Neutrophil (primary cell): ENCODE measurements around the gene ANKRD44.
A peak's percentile ranks its signal among the peaks of the same experiment; 100 is the strongest.

Experiments
- H3K27ac ChIP-seq: fragments of 200-600 bp; sonication (generic); 2 replicates; pipeline ENCODE4 v1.5.1; 2016; ENCODE audit warnings: mild to moderate bottlenecking, moderate library complexity
- H3K27me3 ChIP-seq: fragments of 200-600 bp; sonication (generic); 2 replicates; pipeline ENCODE4 v1.6.0; 2016; ENCODE audit warnings: mild to moderate bottlenecking
- H3K36me3 ChIP-seq: fragments of 200-600 bp; sonication (generic); 2 replicates; pipeline ENCODE4 v1.5.1; 2017
- H3K4me1 ChIP-seq, 2 experiments: fragments of 200-600 bp in 1 of 2; sonication (generic) in 1 of 2; 1 replicate in 1 of 2; 2 replicates in 1 of 2; pipeline versions ENCODE4 v1.5.1 to v1.6.1; 2013 to 2016; ENCODE audit warnings: low read depth in 1 of 2, low read length in 1 of 2, mild to moderate bottlenecking in 1 of 2, moderate library complexity in 1 of 2; ENCODE audit not compliant: control insufficient read depth in 1 of 2, insufficient read depth in 1 of 2
- H3K4me3 ChIP-seq, 2 experiments: fragments of 200-600 bp in 1 of 2; sonication (generic) in 1 of 2; 1 replicate in 1 of 2; 2 replicates in 1 of 2; pipeline ENCODE4 v1.5.1; 2013 to 2016; ENCODE audit warnings: low read depth in 1 of 2, low read length in 1 of 2, mild to moderate bottlenecking in 1 of 2, moderate library complexity in 1 of 2
- H3K9me3 ChIP-seq: fragments of 200-600 bp; sonication (generic); 2 replicates; pipeline ENCODE4 v1.5.1; 2016
- CTCF ChIP-seq: fragments of 200-600 bp; sonication (generic); IDR thresholded peaks from 2 replicates; pipeline ENCODE4 v1.5.1; 2016; ENCODE audit warnings: antibody characterized with exemption

The ANKRD44 gene

GRCh38 chr2:197273485-197273884 lies 37.1 kb downstream of the ANKRD44 start:
- no peaks in the 10 kb centered on the region for H3K27me3 ChIP-seq
- no peaks in the 10 kb centered on the region for H3K9me3 ChIP-seq
- peak overlapping the region; percentile 22 for H3K27ac ChIP-seq
- H3K4me1 ChIP-seq = peaks cover 42 to 57% of the 10 kb centered on the region in 2 experiments
- no peak for TF ChIP-seq CTCF
- no peak overlapping the region for H3K4me3 ChIP-seq
- no peaks in the 10 kb centered on the region for H3K36me3 ChIP-seq

DNA sequence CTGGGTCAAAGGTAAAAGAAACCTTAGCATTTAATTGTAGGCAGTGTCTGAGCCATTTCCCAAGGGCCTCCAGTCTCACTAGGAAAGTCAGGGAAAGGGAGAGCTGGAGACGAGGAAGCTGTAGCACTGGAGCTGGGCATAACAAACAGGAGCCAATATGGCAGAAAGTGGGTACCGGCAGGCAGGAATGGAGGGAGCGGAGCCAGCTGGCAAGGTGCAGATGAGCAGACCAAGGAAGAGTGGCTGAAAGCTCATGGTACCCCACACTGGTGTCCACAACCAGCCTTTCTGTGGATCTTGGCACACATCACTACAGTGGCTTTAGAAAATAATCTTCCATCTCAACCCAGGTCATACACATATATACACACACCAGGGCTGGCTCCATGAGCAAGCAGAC lies 40.0 kb downstream of the ANKRD44 start:
- Histone ChIP-seq H3K36me3 (no peaks in the 10 kb centered on the region), H3K9me3 (no peaks in the 10 kb centered on the region), H3K4me3 (no peak overlapping the region), H3K27ac (peak overlapping the region; percentile 59), H3K4me1 (peaks cover 53 to 65% of the 10 kb centered on the region in 2 experiments), H3K27me3 (no peaks in the 10 kb centered on the region)
- no peak for TF ChIP-seq CTCF

- no peak for TF ChIP-seq CTCF
- H3K36me3 ChIP-seq = no peaks in the 10 kb centered on the region
- H3K9me3 ChIP-seq = no peaks in the 10 kb centered on the region
- peak overlapping the region; percentile 59 for H3K27ac ChIP-seq
- H3K4me1 ChIP-seq = peaks cover 61 to 73% of the 10 kb centered on the region in 2 experiments
- H3K4me3 ChIP-seq = no peak overlapping the region
- H3K27me3 ChIP-seq = no peaks in the 10 kb centered on the region
These were observed 40.8 kb downstream of the ANKRD44 start for GRCh38 chr2:197269815-197270214.

DNA sequence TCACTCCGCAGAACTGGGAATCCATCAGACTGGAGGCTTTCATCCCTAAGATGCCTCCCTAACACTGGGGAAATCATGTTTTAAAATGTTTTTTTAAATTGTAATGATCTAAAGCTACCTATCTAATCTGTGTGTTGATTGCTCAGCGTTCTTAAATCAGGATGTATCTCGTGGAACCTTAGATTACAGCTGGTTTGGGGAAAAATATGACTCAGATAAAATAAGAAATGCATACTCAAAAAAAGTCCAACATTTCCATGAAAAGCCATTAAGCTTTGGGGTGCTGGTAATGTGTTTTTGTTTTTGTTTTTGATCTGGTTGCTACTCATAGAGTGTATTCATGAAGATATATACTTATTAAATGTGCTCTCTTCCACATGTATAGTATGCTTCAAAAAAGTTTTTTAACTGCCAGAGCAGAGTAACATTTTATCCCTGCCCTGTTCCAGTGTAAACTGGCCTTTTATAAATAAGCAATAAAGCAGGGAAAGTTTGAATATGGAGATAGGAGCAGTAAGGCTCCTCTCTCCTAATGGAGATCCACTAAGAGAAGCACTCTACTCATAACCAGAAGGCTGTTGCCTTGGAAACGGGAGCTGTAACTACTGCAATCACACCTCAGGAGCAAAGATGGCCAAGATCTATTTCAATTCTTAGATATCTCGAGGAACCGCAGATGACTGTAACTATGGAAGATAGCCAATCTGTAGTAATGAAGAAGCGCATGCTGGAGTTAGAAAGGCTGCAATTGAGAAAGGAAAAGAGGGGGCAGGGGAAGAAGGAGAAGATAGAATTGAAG lies 41.6 kb downstream of the ANKRD44 start:
- Histone ChIP-seq H3K36me3 (no peaks in the 10 kb centered on the region), H3K27me3 (no peaks in the 10 kb centered on the region), H3K4me3 (no peak overlapping the region), H3K27ac (peak overlapping the region; percentile 59), H3K9me3 (no peaks in the 10 kb centered on the region), H3K4me1 (peaks cover 64 to 74% of the 10 kb centered on the region in 2 experiments)
- TF ChIP-seq CTCF = no peak

GRCh38 chr2:197266477-197266876 lies 44.1 kb downstream of the ANKRD44 start:
- peak overlapping the region; percentile 80 for H3K27ac ChIP-seq
- peaks cover 67 to 78% of the 10 kb centered on the region in 2 experiments for H3K4me1 ChIP-seq

More at GRCh38 chr2:197266477-197266876, 44.1 kb downstream of the ANKRD44 start:
- Histone ChIP-seq H3K27me3 (no peaks in the 10 kb centered on the region), H3K4me3 (no peak overlapping the region), H3K9me3 (no peaks in the 10 kb centered on the region), H3K36me3 (no peaks in the 10 kb centered on the region)
- no peak for TF ChIP-seq CTCF
